ENCODE data around the gene BNIP5.

The BNIP5 gene

DNA sequence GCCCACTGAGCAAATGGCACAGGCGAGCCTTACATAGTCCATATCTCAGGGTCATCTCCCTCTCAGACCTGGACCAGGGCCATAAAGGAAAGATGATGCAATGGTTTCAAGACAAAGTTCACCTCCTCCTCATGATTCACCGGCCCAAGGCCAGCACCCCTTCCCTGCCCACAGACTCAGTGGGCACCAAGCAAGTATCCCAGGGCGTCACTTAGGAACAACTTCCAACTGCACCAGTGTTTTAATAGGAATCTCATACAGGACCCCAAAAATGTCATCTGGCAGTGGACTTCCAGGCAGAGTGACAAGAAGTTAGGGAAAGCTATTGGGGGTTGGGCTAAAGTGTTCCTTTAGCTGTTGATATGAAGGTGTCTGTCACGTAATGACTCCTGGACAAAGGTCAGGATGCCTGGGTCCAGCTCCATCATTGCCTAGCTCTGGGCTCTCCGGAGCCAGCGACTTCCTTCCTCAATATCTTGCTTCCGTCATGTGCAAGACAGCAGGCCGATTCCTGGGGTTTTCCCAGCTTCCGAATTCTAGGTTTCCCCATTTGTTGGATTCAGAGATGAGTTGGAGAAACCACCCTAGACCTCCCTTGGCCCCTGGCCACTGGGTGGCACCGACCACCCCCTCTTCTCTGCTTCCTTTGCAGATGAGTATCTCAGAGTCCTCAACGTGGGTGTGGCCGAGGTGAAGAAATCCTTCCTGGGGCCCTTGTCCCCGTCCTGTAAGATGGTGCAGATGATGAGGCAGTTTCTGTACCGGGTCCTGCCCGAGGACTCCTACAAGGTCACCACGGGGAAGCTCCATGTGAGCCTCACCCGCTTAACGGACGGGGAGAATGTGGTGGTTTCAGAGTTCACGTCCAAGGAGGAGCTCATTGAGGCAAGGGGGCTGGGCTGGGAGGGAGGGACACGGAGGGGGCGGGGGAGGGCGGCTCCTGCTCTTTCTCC lies 45.7 kb downstream of the BNIP5 start:
- H3K4me3 ChIP-seq (replicated peaks in 1 of 2; ENCODE audit: low read depth in 2 of 2, low read length in 2 of 2) = no peak overlapping the region
- TF ChIP-seq CTCF (IDR thresholded peaks at IDR 0.05; ENCODE audit: low read depth, low read length) = no peak
- peak; percentile 31 to 62 for DNase-seq (ENCODE audit: low read depth in 2 of 2)

DNA sequence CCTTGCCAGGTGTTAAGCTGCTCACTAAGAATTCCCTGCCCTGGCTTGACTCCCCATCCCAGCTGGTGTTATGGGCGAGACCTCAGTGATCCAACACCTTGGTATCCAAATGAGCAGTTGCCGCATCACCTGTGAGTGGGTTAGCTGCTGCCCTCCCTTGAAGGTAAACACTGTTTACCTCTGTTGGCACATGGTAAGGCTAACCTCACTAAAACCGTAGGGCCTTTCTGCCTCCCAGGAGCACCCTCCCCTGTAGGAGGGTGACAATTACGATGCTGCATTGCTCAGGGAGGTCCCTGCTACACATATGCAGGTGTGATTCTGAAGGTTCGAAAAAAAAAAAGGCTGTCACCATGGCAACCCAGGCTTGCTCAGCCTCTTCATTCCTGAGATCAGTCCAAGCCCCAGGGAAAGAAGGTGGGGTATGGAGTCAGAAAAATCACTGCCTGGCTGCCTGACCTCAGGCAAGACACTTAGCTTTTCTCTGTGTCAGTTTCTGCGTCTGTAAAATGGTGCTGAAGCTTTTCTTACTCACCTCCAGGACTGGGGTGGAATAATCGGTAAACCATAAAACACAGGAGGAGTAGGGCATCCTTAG lies 47.3 kb downstream of the BNIP5 start:
- DNase-seq (ENCODE audit: low read depth in 2 of 2) = no peak
- no peak for TF ChIP-seq CTCF (IDR thresholded peaks at IDR 0.05; ENCODE audit: low read depth, low read length)
- H3K4me3 ChIP-seq (replicated peaks in 1 of 2; ENCODE audit: low read depth in 2 of 2, low read length in 2 of 2) = no peak overlapping the region

- H3K4me3 ChIP-seq (replicated peaks in 1 of 2; ENCODE audit: low read depth in 2 of 2, low read length in 2 of 2) = no peak overlapping the region
- no peak for TF ChIP-seq CTCF (IDR thresholded peaks at IDR 0.05; ENCODE audit: low read depth, low read length)
- no peak for DNase-seq (ENCODE audit: low read depth in 2 of 2)
Observed at GRCh38 chr6:36286858-36287257, 49.8 kb downstream of the BNIP5 start.

DNA sequence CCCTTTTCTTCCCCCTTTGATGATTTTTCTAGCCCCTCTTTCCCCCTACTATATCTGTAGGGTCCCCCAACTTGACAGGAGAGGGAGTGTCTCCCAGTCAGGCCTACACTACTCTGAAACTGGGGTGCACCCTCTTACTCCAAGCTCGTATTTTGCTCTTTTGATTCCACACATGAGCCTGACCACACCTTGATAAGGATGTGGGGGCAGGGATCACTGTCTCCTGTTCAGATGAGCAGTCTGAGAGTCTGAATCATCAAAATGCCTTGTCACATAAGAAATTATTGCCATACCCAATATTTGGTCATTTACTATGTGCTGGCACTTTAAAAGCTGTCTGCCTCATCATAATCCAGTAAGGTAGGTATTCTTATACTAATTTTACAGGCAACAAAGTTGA lies 50.9 kb downstream of the BNIP5 start:
- H3K4me3 ChIP-seq (replicated peaks in 1 of 2; ENCODE audit: low read depth in 2 of 2, low read length in 2 of 2) = no peak overlapping the region
- no peak for TF ChIP-seq CTCF (IDR thresholded peaks at IDR 0.05; ENCODE audit: low read depth, low read length)
- no peak for DNase-seq (ENCODE audit: low read depth in 2 of 2)

- DNase-seq (ENCODE audit: low read depth in 2 of 2) = no peak
- no peak for TF ChIP-seq CTCF (IDR thresholded peaks at IDR 0.05; ENCODE audit: low read depth, low read length)
- H3K4me3 ChIP-seq (replicated peaks in 1 of 2; ENCODE audit: low read depth in 2 of 2, low read length in 2 of 2) = no peak overlapping the region
Observed at GRCh38 chr6:36285187-36285671, 51.5 kb downstream of the BNIP5 start.

DNA sequence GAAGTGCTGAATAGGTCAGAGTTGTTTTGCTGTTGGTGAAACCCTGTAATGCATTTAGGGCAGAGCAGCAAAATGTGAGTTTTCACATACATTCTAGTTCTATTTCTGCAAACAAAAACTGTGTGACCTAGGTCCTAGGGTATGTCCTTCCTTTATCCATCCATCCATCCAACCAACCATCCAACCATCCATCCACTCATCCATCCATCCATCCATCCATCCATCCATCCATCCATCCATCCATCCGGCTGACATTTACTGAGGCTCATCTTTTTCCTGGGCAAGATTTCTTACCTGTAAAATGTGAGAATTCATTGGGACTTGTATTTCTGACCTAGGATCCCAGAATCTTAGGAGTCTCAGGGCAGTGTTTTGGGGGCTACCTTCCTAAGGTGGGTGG lies 52.3 kb downstream of the BNIP5 start:
- H3K4me3 ChIP-seq (replicated peaks in 1 of 2; ENCODE audit: low read depth in 2 of 2, low read length in 2 of 2) = no peak overlapping the region
- no peak for DNase-seq (ENCODE audit: low read depth in 2 of 2)
- TF ChIP-seq CTCF (IDR thresholded peaks at IDR 0.05; ENCODE audit: low read depth, low read length) = no peak
